HEK293T (cell line): Measurements from ENCODE around the gene CCR3.

Experiments
- ARNT ChIP-seq: fragments of 450-650 bp; IDR thresholded peaks from 2 replicates; pipeline ENCODE4 v1.6.1; 2017; ENCODE audit warnings: mild to moderate bottlenecking
- BHLHE40 ChIP-seq: fragments of 450-650 bp; IDR thresholded peaks from 2 replicates; pipeline ENCODE4 v1.6.1; 2016; ENCODE audit warnings: mild to moderate bottlenecking, moderate library complexity, borderline replicate concordance
- CTBP1 ChIP-seq: fragments of 450-650 bp; IDR thresholded peaks from 2 replicates; pipeline ENCODE4 v1.6.1; 2016; ENCODE audit warnings: borderline replicate concordance
- ELF4 ChIP-seq: fragments of 450-650 bp; IDR thresholded peaks from 2 replicates; pipeline ENCODE4 v1.6.1; 2017; ENCODE audit warnings: antibody characterized with exemption
- FOXA1 ChIP-seq: fragments of 450-650 bp; IDR thresholded peaks from 2 replicates; pipeline ENCODE4 v1.6.1; 2016; ENCODE audit warnings: mild to moderate bottlenecking
- FOXK2 ChIP-seq: fragments of 450-650 bp; IDR thresholded peaks from 2 replicates; pipeline ENCODE4 v1.6.1; 2016; ENCODE audit warnings: mild to moderate bottlenecking
- FOXM1 ChIP-seq: fragments of 450-650 bp; IDR thresholded peaks from 2 replicates; pipeline ENCODE4 v1.6.1; 2017; ENCODE audit warnings: mild to moderate bottlenecking, borderline replicate concordance
- HDGF ChIP-seq: fragments of 450-650 bp; IDR thresholded peaks from 2 replicates; pipeline ENCODE4 v1.6.1; 2017; ENCODE audit warnings: antibody characterized with exemption, borderline replicate concordance
- LEF1 ChIP-seq: fragments of 450-650 bp; IDR thresholded peaks from 2 replicates; pipeline ENCODE4 v1.6.1; 2017; ENCODE audit warnings: mild to moderate bottlenecking, borderline replicate concordance
- PKNOX1 ChIP-seq: fragments of 450-650 bp; IDR thresholded peaks from 2 replicates; pipeline ENCODE4 v1.6.1; 2016
- SP1 ChIP-seq: fragments of 450-650 bp; IDR thresholded peaks from 2 replicates; pipeline ENCODE4 v1.6.1; 2017
- SUZ12 ChIP-seq: fragments of 450-650 bp; IDR thresholded peaks from 2 replicates; pipeline ENCODE4 v1.6.1; 2016; ENCODE audit warnings: mild to moderate bottlenecking
- TARDBP ChIP-seq: fragments of 450-650 bp; IDR thresholded peaks from 2 replicates; pipeline ENCODE4 v1.6.1; 2016
- ZNF384 ChIP-seq: fragments of 450-650 bp; IDR thresholded peaks from 2 replicates; pipeline ENCODE4 v1.6.1; 2016

GRCh38 chr3:46245146-46245545, 2.9 kb downstream of the CCR3 start:
- TF ChIP-seq HDGF (no peak), ARNT (no peak), SP1 (no peak), TARDBP (no peak), PKNOX1 (no peak), FOXA1 (no peak), FOXK2 (no peak), FOXM1 (no peak), CTBP1 (no peak), BHLHE40 (no peak), ZNF384 (no peak), SUZ12 (no peak), ELF4 (no peak), LEF1 (no peak)
